Measurements from ENCODE around the gene TWF2.

TWF2 gene

GRCh38 chr3:52222319-52223221, 16.4 kb downstream of the TWF2 start:
- DNase-seq (ENCODE audit: low read depth in 2 of 2): no peak

- no peak for DNase-seq (ENCODE audit: low read depth in 2 of 2)
Measured at GRCh38 chr3:52221563-52222318, 17.2 kb downstream of the TWF2 start.

GRCh38 chr3:52221141-52221562, 17.8 kb downstream of the TWF2 start:
- no peak for DNase-seq (ENCODE audit: low read depth in 2 of 2)

GRCh38 chr3:52220380-52221026, 18.5 kb downstream of the TWF2 start:
- peak; percentile 71 to 86 for DNase-seq (ENCODE audit: low read depth in 2 of 2)

- DNase-seq (ENCODE audit: low read depth in 2 of 2): no peak
Measured at GRCh38 chr3:52218937-52219650, 19.9 kb downstream of the TWF2 start.

- no peak for DNase-seq (ENCODE audit: low read depth in 2 of 2)
Measured at GRCh38 chr3:52218454-52218853, 20.5 kb downstream of the TWF2 start.

GRCh38 chr3:52218026-52218425, 20.9 kb downstream of the TWF2 start:
- DNase-seq (ENCODE audit: low read depth in 2 of 2): no peak

GRCh38 chr3:52217409-52217805, 21.6 kb downstream of the TWF2 start:
- no peak for DNase-seq (ENCODE audit: low read depth in 2 of 2)

- DNase-seq (ENCODE audit: low read depth in 2 of 2): no peak
Measured at GRCh38 chr3:52216585-52217408, 22.2 kb downstream of the TWF2 start.

- no peak for DNase-seq (ENCODE audit: low read depth in 2 of 2)
Measured at GRCh38 chr3:52215351-52215750, 23.6 kb downstream of the TWF2 start.

GRCh38 chr3:52213901-52214300, 25.1 kb downstream of the TWF2 start:
- no peak for DNase-seq (ENCODE audit: low read depth in 2 of 2)

GRCh38 chr3:52213005-52213404, 26.0 kb downstream of the TWF2 start:
- DNase-seq (ENCODE audit: low read depth in 2 of 2): no peak

GRCh38 chr3:52211268-52211891, 27.6 kb downstream of the TWF2 start:
- no peak for DNase-seq (ENCODE audit: low read depth in 2 of 2)

GRCh38 chr3:52210550-52211046, 28.4 kb downstream of the TWF2 start:
- no peak for DNase-seq (ENCODE audit: low read depth in 2 of 2)

GRCh38 chr3:52210037-52210436, 28.9 kb downstream of the TWF2 start:
- no peak for DNase-seq (ENCODE audit: low read depth in 2 of 2)

GRCh38 chr3:52208556-52208955, 30.4 kb downstream of the TWF2 start:
- no peak for DNase-seq (ENCODE audit: low read depth in 2 of 2)

- no peak for DNase-seq (ENCODE audit: low read depth in 2 of 2)
Measured at GRCh38 chr3:52205727-52206372, 33.1 kb downstream of the TWF2 start.

GRCh38 chr3:52204337-52205073, 34.5 kb downstream of the TWF2 start:
- no peak for DNase-seq (ENCODE audit: low read depth in 2 of 2)

- no peak for DNase-seq (ENCODE audit: low read depth in 2 of 2)
Measured at GRCh38 chr3:52203701-52204100, 35.3 kb downstream of the TWF2 start.

All from stimulated activated CD8-positive, alpha-beta memory T cell treated with anti-CD3 and anti-CD28 coated beads, Interleukin-7, amount 100 ng/mL, for 1 hour (primary cell).